ENCODE data around the gene KRTAP13-1.

GRCh38 chr21:30430170-30430655 lies 34.4 kb downstream of the KRTAP13-1 start, which contains the start of gene KRTAP13-4:
- TF ChIP-seq CTCF (IDR thresholded peaks at IDR 0.05; ENCODE audit: low read depth, low read length, poor library complexity, severe bottlenecking) (no peak), EZH2phosphoT487 (IDR thresholded peaks at IDR 0.05; ENCODE audit: borderline replicate concordance, low read length) (no peak)

Measured in DOHH2 (cell line).